SK-N-SH (cell line): ENCODE results near the gene HOXD13. TPM values are rescaled to one million over a fixed set of nuclear protein-coding genes. Genes with fewer than 3 reads are reported as not detected.

Experiments used
- polyA plus RNA-seq, 3 experiments: library from polyadenylated mRNA; depleted of rRNA; stranded (reverse); fragments of >200 nt; gene quantifications; 2 replicates each; pipeline ENCODE4 v1.2.3, GENCODE V29; 2012

Gene HOXD13
- polyA plus RNA-seq, 1 of the 3 experiments (the other 2 are of a cell fraction): not detected

Other genes with a start within 250 kb of the HOXD13 start
- gene LNPK, start 90.5 kb upstream of the HOXD13 start, polyA plus RNA-seq (2012; rRNA removed): 5.0 and 6.4 TPM in 2 replicates
- gene EVX2, start 8.8 kb upstream of the HOXD13 start, polyA plus RNA-seq (2012; rRNA removed): not detected in 2 replicates
- not detected in 2 replicates for gene HOXD12, start 7.1 kb downstream of the HOXD13 start, polyA plus RNA-seq (2012; rRNA removed)
- gene HOXD11, start 14.6 kb downstream of the HOXD13 start, polyA plus RNA-seq (2012; rRNA removed): not detected in 2 replicates
- gene HOXD10, start 24.1 kb downstream of the HOXD13 start, polyA plus RNA-seq (2012; rRNA removed): 0.03 and 0.10 TPM in 2 replicates
- 3.6 and 4.8 TPM in 2 replicates for gene HOXD9, start 30.0 kb downstream of the HOXD13 start, polyA plus RNA-seq (2012; rRNA removed)
- gene HOXD8, start 37.0 kb downstream of the HOXD13 start, polyA plus RNA-seq (2012; rRNA removed): 6.4 and 8.2 TPM in 2 replicates
- gene HOXD4, start 58.8 kb downstream of the HOXD13 start, polyA plus RNA-seq (2012; rRNA removed): 1.0 and 1.6 TPM in 2 replicates
- gene HOXD3, start 64.6 kb downstream of the HOXD13 start, polyA plus RNA-seq (2012; rRNA removed): 0.80 and 0.81 TPM in 2 replicates
- not detected in 2 replicates for gene HOXD1, start 95.9 kb downstream of the HOXD13 start, polyA plus RNA-seq (2012; rRNA removed)
- 44.4 and 61.9 TPM in 2 replicates for gene MTX2, start 176.7 kb downstream of the HOXD13 start, polyA plus RNA-seq (2012; rRNA removed)